GM19099 (cell line): ENCODE results near the gene RGS10.

Experiments
- POLR2A ChIP-seq: IDR thresholded peaks from 3 replicates; pipeline ENCODE4 v1.6.1; 2011; ENCODE audit warnings: low read depth; ENCODE audit not compliant: insufficient read length; ENCODE audit errors: extremely low read depth

RGS10 gene

GRCh38 chr10:119541459-119542356 is 811 bp downstream of the RGS10 start:
- TF ChIP-seq POLR2A, result peak; percentile 10

DNA sequence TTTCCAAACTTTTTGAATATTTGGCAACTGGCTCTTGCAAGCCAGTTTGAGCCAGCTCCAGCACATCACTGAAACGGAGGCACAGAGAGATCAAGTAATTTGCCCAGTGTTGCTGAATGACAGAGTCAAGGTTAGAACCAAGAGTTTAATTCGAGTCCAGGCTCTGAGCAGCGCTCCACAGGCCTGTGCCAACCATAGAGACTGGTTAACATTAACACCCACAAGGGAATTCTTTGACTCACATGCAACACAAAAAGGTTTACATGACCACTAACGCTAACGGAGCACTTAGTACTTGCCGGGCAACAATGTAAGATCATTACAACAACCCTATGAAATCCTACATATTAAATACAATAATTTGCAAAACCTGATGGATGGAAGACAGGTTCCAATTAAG is 1.5 kb downstream of the RGS10 start:
- TF ChIP-seq POLR2A, result no peak

GRCh38 chr10:119540038-119540437 is 2.5 kb downstream of the RGS10 start:
- TF ChIP-seq POLR2A, result no peak

GRCh38 chr10:119539359-119539825 is 3.1 kb downstream of the RGS10 start:
- TF ChIP-seq POLR2A, result no peak

DNA sequence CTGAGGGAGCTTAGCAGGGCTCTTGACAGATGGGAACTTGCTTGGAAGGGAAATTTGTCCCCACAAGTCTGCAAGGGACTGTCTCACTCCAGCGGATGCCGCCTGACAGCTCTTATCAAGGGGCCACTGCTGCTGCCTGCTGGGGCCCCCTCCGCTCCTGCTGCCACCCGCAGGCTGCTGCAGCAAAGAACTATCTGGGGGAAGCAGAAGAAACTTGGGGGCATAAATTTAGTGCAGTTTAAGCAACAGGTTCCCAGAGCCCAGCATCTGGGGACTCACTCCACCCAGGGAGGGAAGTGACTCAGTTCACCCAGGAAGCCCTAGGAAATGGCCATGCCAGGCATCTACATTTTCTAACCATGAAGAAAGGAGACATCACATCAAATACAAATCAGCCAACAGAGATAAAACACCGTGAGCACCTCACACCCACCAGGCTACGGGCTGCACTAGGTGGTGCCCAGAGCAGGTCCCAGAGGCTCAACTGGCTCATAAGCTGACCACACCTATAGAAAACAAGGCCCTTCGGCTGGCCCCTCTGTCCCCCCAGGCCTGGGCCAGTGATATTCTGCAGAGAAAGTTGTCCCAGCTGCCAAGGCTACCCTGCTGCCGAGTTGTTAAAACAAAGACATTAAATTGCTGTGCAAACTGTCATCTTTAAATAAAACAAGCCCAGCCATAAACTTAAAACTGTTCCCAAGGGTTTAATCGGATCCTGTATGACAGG is 3.7 kb downstream of the RGS10 start:
- TF ChIP-seq POLR2A, result no peak

DNA sequence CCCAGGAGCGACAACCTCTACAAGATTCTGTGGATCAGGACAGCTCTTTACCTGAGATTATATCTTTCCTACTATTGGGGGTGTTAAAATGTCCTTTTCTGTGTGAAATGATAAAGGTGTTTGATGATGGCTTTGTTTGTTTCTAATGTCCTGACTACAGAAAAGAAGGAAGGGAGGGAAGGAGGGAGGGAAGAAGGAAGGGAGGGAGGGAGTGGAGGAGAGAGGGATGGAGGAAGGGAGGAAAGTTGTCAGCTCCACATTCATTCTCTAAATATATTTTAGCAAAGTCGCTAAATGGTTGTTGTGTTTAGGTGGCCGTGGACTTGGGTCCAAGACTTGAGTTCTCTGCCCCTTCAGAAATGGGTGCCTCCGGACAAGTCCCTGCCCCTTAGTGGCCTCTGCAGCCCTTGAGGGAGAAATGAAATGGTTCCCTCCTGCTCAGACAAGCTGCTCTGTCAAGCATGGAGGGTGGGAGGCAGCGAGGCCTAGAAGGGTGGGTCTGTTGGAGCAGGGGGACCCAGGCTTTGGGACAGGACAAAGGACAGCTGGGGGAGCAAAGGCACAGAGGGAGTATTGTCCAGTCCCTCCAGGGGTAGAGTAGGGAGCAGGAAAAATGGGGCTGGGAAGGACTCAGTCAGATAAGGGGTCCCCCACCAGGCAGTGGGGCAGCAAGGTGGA is 4.4 kb downstream of the RGS10 start:
- no peak for TF ChIP-seq POLR2A

DNA sequence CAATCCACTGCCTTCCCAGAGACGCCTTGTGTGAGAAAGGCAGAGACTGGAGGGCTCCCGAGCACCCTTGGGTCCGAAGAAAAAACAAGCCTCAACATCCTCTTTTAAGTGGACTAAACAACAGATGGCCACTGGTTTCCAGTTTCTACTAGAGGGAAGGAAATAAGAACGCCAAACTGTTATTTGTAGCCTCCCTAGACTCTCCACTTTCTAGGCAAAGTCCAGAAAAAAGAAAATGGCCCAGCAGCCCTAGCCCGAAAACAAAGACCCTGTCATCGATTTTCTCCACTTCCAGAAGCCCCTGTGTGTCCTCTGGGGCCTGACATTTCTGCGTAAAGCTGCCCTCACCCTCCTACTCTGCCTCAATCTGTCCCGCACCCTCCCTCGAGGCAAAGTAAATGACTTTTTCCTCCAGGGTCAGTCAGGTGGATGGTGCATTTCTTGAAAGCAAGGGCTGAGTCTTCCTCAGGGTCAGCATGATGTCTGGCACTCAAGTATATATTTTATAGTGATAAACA is 6.0 kb downstream of the RGS10 start:
- TF ChIP-seq POLR2A, result no peak

DNA sequence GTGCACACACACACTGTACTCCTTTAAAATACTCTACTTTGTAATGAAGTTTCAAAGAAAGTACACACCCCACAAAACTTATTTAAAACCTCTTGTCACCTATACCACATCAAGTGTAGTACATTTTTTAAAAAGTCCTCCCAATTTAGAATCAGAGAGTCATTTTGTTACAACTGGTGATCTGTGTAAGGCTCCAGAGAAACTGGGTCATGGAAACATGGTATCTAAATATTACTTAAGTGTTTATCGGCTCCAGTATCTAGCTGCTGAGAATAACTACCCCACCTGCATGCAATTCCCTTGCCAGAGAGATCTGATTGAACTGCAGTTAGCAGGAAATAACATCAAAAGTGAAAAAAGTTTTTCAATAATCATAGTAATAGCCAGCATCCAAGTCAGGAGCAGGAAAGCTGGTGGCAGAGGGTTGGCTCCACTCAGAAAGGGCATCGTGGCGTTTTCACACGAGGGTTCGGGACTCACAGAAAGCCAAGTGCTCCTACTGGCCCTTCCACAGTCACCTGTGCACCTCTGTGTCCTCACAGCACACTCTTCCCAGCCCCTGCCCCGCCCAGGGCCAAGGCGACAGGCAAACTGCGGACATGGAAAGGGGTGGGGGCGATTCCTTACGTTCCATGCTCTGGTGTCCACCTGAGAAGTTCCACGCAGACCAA is 6.5 kb downstream of the RGS10 start:
- no peak for TF ChIP-seq POLR2A

GRCh38 chr10:119535305-119535704 is 7.2 kb downstream of the RGS10 start:
- no peak for TF ChIP-seq POLR2A

DNA sequence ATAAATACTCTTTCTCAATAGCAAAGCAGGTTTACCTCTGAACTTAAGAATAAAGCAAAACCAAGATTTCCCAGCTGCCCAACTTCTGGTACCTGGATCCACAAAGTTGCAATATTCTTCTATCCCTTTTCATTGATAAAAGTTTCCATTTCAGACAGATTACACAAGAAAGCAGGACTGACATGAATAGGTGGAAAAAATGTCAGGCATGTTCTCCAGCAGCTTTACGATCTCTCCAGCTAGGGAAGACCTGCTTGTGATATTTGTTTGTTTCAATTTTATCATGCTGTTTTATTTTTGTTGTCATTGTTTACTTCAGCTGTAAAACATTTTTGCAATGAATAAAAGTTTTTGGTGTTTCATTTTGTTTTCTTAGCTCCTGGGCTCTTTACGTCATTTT is 9.0 kb downstream of the RGS10 start:
- no peak for TF ChIP-seq POLR2A

DNA sequence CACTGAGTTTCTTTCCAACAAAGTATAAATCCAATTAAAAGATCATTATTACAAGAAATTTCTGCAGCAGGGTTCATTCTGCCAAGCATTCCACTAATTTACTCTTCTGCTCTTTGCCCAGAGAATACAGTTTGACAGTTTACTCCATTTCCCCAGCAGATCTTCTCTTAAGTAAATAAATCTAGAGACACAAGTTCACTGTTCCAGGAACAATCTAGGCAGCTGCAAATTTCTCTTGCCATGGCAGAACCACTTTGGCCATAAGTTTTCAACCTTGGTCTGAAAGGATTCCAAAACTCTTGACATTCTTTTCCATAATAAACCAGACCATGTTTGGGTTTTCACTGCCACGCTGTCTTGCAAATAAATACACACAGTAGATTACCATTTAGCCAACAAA is 11.5 kb downstream of the RGS10 start:
- TF ChIP-seq POLR2A, result no peak

DNA sequence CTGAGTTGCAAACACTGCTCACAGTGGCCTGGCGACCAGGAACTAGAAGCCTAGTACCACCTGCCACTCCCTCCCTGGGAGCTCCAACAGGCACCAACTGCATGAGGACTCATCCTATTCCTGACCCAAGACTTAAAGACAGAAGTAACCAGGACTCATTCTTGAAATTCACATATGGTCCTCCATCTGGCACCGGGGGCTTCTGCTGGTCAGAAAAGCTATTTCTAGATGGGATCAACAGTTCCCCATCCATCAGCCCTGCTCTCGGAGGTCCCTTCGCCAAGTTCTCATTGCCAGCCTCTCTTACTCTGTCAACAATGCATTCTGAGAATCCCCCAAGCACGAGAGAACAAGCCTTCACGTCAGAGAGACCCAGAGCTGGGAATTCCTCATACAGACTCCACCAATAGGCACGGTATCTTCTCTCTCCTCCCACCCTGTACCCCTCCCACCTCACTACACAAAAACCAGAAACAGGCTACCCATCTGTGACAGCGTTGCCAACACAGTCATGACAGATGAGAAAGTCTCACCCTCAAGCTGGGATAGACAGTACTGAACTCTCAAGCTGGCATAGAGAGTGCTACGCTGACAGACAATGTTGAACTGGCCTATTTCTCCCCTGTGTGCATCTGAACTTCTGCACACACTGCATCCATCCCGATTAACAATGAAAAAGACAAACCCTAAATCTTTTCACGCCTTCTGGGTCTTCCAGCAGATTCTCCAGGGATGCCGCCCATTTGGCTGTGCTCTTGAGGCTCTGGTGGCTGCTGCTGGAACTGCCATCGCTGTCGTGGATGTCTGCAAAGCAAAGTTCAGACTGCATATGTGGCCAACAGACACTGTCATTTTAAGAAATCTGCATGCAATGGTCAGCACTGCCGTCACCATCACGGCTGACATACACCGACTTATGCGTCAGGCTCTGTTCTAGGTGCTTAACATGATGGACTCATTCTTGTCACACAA is 15.6 kb downstream of the RGS10 start:
- TF ChIP-seq POLR2A, result no peak

- TF ChIP-seq POLR2A, result no peak
These were observed 16.4 kb downstream of the RGS10 start for GRCh38 chr10:119526149-119526548.
